Activated effector memory CD4-positive, alpha-beta T cell treated with Interleukin-2 at 50 U/mL for 16 hours (primary cell): ENCODE measurements around the gene ZNF683.
A peak's percentile ranks its signal among the peaks of the same experiment; 100 is the strongest.

Source experiments
- DNase-seq: peaks from one replicate; pipeline ENCODE4 v3.0.0-alpha.2; 2020

ZNF683 gene

DNA sequence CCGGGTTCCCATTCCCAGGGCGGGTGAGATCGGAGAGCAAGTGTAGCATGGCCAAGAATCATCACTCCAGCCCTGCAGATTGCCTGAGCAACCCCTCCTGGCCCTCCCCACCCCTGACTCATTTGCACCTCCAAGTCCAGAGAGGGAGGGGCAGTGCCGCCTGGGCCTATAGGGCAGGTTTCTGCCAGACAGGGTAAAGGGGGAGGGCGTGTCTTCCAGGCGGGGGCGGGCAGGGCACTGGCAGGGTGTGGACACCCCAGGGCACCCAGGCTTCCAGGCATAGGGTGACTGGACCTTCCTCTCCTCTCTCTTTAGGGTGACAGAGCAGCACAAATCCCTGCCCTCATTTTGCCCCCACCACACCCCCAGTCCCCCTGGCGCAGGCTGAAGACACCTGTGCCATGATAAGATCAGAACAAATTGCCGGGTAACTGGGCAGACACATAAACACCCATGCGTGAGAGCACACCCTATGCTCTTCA lies 15.4 kb downstream of the ZNF683 start:
- DNase-seq: no peak

DNA sequence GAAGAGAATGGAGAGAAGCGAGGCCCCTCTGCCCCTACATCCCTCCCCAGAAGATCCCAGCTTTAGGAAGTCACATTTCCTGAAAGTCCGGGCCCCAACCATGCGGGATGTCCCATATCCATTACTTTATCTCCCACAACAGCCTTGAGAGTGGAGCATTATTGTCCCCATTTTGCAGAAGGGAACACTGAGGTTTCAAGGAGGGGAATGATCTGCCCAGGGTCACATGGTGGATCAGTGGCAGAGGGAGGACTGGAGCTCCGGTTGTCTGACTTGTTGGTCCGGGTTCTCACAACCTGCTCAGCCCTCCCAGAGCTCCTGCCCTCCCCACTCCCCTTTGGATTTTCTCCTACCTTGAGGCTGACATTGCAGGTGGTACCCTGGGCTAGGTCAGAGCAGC lies 16.4 kb downstream of the ZNF683 start:
- no peak for DNase-seq

DNA sequence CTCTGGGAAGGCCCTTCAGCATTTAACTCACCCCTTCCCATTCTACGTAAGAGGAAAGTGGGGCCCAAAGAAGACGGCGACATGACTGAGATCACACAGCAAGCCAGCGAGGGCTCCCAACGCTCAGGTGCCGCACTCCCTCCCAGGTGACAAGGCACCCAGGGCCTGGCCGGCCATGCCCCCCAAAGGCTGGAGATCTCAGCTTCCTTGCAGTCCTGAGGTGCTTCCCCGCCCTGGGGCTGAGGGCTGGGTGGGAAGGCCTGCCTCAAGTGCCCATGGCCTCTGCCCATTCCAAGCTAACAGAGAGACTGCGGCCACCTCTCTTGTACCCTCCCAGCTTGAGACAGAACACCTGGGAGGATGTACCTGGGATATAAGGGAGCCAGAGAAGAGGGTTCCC lies 17.6 kb downstream of the ZNF683 start:
- DNase-seq: no peak

DNA sequence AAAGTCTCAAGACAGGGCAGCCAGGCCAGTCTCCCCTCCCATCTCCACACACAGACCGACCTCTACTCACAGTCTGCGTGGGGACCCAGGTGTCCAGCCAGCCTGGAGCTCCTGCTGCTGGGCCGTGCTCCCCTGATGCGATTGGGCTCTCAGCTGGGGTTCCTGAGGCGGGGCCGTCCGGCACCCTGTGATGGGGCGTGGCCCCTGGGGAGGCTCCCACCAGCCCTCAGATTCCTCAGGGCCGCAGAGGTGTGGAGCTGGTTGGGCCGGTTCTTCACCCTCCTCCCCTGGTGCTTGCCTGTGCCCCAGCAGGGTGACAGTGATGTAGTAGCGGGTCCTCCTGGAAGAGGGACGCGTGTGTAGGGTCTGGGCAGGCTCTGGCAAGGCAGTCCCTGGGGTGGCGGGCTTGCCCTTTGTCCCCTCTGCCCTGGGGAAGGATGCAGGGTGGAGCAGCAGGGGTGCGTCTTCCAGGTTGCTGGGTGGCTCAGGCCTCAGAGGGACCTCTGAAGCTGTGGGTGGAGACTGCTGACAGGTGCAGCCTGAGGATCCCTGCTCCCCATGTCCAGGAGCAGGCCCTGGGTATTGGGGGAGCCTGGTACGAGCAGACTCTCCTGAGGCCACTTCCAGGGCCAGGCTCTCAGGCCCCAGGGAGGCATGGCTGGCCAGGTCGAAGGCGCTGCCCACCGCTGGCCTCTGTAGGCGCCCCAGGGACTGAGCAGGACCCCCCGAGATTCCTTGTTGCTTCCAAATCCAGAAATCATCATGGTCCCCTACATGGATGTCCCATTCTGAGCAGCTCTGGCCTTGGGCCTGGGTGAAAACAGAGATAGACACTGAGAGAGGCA lies 18.4 kb downstream of the ZNF683 start, which contains the start of gene CRYBG2:
TSS of gene CRYBG2 (minus strand) at position 155 of the 845 bp plus-strand sequence. CDS start 7,473 bp downstream, outside the sequence.
- no peak for DNase-seq

DNA sequence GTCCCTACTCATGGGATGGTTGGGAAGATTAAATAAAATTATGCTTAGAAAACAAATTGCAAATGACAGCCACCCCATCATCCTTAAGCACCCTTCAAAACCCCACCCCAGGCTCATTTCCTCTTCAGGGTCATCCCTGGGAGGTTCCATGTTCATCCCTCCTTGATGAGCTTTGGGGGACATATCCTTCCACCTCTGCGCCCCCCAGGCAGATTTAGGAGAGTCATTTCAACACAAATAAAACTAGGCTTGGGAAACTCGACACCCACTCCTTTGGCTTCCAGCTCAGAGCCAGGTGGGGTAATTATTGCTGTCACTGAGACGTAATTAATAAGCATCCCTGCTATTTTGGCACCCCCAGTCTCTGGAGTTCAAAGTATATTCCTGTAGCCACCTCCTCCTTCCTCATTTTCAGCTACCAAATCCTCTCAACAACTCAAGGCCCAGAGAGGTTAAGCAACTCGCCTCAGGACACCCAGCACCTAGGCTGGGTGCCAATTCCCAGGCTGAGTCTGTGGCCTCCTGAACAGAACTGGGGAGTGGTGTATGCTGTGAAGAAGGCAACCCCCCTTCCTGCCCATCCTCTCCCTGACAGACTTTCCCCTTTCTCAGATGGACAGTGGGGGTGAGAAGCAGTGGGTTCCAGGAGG lies 19.2 kb downstream of the ZNF683 start:
- no peak for DNase-seq

DNA sequence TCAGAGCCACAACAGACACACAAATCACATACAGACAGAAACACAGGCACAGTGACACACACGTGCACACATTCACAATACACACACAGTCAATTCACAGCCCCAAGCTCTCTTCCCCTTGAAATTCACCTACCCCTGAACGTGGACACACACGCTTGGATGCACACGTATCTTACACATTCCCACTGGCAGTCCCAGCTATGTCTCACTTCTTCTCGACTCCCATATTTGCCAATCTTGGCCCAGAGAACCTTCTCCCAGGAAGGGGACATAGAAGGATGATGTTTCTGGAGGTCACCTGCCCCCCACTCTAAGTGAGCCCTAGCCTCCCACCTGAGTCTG lies 20.2 kb downstream of the ZNF683 start:
- DNase-seq: no peak

DNA sequence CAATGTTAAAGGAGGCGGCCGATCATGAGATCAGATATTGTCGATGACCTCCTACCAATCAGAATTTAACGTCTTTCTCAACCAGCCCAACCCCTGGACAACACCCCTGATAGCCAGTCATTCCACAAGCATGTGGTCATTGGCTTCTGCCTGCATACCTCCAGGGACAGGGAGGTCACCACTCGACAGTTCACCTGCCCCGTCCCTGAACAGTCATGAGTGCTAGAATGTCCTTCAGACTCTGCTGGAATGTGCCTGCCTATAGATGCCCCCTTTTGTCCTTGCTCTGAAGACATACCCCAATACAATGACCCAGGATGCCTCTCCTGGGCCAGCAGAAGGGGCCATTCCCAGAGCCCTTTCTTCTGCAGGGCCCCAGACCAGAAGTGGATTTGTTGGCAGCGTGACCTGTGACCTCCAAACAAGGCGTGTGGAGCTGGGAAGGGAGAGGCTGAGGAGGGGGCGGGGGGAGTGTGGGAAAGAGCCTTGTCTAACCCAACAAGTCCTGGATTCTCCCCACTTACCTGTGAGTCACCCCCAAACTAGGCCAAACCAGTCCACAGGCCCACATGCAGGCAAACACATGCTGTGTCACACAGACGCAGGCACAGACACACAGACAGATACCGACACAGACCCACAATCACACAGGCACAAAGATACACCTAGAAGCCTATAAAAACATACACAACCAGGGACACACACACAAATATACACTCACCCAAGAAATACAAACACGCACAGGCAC lies 20.8 kb downstream of the ZNF683 start:
- DNase-seq: no peak

DNA sequence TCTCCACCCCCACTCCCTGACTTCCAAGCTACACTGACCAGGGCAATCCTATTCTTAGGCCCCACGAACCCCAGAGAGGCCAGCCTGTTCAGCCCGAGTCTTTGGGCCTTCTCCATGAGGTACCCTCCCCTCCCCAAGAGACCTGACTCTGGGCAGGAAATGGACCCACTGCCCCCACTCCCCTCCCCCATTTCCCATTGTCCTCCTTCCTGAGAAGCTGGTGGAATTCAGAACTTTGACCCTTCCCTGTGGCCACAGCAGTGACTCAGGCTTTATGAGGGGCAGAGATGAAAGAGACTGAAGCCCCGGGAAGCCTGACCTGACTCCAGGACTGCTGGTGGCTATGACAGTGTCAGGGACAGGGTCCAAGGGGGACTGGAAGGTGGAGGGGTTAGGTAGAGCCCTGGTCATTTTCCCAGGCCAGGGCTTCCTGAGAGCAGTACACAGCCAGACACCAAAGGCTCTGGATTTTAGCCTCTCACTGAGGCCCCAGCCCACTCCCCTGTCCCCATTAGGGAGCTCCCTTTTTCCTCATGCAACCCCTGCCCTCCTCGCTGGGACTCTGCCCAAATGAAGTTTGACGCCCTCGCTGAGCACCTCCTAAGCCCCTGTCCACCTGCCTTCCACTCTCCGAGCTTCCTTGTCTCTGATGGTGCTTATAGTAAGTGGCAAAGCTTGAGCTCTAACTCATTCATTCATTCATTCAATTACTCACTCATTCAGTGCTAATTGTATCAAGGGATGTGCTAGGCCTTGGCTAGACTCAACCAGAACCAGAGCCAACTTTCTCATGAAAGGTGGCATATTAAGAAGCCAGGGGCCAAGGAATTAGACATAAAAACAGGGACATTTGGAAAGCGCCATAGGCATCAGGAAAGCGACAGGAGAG lies 21.6 kb downstream of the ZNF683 start:
- no peak for DNase-seq

DNA sequence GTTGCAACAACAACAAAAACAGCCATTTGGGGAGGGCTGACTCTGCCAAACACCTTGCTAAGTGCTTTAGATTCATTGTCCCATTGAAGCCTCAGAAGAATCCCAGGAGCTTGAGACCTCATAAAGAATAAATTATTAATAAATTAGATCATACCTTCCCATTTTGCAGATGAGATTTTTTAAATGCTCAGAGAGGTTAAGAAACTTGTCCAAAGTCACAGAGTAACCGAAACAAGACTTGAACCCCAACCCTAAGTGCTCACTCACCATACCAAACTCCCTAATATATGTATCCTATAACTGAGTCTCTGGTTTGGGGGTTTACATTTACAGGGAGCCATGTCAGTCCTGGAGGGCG lies 22.2 kb downstream of the ZNF683 start:
- no peak for DNase-seq

DNA sequence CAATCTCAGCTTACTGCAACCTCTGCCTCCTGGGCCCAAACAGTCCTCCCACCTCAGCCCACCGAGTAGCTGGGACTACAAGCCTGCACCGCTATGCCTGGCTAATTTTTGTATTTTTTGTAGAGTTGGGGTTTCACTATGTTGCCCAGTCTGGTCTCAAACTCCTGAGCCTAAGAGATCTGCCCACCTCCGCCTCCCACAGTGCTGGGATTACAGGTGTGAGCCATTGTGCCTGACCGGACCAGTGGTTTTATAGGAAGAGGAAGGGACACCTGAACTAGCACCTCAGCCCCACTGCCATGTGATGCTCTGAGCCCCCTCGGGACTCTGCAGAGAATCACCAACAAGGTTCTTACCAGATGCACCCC lies 22.7 kb downstream of the ZNF683 start:
- no peak for DNase-seq

DNA sequence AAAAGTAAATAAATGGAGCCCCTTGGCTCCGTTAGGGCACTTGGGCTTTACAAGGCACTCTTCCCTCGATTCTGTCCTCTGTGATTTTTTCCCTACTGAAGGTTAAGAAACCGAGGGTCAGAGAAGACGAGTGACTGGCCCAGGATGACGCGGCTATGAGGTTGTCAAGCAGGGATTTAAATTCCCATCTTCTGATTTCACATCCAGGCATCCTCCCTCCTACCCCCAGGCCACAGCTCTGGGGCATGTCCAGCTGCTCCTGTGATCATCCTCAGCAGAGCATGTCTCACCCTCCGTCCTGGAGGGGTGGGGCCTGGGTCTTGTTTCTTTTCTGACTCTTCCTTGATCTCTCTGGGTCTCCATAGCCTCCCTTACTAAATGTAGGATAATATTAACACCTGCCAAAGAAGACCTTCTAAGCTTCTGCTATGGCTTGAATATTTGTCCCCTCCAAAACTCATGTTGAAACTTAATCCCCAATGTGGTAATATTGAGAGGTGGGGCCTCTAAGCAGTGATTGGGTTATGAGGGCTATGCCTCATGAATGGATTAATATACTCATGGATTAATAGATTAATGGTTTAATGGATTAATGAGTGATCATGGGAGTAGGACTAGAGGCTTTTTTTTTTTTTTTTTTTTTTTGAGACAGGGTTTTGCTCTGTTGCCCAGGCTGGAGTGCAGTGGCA lies 23.2 kb downstream of the ZNF683 start:
- no peak for DNase-seq

DNA sequence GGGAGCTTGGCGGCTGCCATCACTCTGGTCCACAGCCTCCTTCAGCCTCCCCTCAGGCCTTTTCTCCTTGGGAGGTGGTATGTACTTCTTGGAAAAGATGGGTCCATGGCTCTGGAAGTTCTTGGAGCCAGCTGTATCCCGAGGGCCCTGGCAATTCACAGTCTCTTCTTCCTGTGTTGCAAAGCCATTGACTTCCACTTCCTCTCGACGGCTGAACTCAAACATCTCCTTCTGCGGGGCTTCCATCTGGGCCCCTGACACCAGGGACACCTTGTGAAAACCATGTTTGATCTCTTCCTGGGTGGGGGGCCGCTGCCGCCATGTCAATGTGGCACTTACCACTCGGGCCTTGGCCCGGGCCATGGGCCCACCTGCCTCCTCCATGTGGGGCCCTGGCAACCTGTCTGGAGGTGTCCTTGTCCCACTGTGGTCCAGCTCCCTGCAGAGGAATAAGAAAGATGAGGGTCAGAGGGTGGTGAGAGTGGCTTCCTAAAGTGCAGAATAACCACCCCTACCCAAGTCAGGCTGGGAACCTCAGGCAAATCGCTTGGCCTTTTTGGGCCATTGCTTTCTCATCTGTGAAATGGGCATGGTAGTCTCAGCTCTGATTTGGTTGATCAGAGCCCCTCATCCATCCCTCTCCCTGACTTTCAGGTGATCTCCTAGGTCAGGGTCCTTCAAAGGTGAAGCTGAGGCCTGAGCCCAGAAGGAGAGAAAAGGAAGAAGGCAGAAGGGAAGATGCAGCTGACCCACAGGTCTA lies 26.1 kb downstream of the ZNF683 start:
- DNase-seq: no peak

DNA sequence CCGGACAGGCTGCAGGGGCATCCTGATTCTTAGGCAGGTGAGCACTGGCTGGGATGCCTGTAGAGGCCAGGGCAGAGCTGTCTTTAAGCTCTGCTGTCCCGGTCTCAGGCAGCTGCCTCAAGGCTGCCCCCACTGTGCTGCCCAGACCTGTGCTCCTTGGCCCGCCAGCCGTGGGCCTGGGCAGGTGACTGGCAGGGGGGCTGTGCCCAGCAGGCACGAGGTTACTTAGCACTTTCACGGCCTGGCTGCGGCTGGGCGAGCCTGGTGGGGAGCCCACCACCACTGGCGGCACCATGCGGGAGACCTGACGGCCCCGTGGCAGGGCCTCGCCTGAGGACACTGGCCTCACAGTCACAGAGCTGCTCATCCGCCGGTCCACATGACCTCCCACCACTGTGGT lies 26.8 kb downstream of the ZNF683 start:
- DNase-seq: no peak

DNA sequence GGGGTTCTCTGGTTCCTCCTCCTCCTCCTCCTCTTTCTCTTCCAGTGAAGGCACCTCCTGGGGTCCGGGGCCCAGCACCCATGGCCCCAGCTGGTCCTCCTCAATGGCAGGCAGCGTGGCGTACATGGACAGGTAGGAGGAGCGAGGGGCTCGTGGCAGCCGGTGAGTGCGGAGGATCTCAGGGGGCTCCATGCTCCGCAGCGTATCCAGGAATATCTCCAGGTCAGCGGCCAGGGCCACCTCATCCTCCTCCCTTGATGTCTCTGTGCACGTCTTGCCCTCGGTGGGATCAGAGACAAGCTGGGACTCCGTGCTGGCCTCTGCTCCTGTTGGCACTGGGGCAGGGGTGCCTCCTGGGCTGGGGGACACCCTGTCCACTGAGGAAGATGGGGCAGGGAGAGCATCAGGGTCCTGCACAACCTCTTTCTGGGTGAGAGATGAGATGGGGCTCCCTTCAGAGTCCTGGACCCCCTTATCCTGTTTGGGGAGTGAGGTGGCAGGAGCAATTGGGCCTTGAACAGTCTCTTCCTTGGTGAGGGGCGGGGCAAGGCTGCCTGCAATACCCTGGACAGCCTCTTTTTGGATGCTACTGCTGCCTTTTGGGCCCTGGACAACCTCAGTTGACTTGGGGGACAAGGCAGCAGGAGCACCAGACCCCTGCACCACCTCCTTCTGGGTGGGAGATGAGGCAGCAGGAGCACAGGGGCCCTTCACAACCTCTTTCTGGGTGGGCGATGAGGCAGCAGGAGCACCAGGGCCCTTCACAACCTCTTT lies 28.2 kb downstream of the ZNF683 start:
- no peak for DNase-seq

DNA sequence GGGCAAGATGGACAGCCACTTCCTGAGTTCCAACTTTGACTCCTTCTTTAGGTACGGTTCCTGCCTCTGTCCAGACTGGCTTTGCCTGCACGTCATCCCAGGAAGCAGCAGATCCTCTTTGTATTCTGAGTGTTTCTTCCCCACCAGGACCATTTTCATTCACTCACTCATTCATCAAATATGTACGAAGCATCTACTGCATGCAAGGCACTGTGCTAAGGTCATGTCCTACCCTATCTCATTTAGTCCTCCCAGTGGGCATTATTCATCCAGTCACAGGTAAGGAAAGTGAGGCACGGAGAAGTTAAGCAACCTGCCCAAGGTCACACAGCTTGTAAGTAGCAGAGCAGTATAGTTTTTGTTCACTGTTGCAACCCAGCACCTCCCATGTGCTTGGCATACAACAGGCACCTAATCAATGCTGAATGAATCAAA lies 32.5 kb downstream of the ZNF683 start:
- DNase-seq: no peak

DNA sequence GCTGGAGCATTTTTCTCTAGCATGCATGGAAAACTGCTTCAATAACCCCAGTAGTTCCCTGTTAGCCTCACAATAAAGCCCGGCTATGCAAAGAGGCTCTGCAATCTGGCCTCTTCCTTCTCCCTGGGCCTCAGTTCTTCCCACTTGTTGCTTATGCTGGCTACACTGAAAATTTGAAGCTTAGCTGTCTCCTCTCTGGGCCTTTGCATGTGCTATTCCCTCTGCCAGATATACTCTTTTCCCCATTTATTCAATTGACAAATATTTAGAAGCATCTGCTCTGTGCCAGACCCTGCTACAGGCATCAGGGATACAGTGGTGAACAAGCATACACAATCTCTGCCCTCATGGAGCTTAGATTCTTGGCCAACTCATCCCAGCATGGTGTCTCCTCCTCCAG lies 33.9 kb downstream of the ZNF683 start:
- no peak for DNase-seq

DNA sequence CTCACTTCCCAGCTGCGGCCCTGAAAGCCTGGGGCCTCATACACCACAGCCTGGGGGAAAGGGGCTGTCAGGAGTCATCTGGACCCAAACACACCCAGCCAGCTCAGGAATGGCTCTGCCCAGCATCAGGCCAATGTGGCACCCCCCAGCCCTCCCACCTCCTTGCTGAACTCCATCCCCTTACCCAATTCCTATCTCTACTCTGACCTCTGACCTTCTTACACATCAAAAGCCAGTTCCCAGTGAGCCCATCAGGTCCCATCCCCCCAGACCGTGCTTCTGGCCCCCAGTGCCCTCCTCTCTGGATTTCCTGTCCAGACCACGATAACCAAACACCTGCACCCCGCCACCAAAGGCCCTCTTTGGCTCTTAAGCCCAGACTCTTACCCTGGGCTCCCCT lies 34.9 kb downstream of the ZNF683 start:
- no peak for DNase-seq

DNA sequence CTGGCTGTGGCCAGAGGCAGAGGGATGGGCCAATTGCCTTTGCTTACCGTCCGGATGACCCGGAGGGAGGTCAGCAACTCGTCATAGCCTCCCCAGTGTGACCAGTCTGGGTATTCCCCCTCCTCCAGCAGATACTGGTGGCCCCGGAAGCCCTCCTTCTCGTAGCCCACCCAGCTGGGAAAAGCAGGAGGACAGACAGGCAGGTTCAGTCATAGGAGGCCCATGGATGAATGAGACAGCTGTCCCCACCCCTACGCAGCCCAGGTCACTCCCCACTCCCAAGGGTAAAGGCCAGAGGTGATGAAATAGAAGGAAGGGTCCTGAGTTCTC lies 35.4 kb downstream of the ZNF683 start:
- DNase-seq: no peak

DNA sequence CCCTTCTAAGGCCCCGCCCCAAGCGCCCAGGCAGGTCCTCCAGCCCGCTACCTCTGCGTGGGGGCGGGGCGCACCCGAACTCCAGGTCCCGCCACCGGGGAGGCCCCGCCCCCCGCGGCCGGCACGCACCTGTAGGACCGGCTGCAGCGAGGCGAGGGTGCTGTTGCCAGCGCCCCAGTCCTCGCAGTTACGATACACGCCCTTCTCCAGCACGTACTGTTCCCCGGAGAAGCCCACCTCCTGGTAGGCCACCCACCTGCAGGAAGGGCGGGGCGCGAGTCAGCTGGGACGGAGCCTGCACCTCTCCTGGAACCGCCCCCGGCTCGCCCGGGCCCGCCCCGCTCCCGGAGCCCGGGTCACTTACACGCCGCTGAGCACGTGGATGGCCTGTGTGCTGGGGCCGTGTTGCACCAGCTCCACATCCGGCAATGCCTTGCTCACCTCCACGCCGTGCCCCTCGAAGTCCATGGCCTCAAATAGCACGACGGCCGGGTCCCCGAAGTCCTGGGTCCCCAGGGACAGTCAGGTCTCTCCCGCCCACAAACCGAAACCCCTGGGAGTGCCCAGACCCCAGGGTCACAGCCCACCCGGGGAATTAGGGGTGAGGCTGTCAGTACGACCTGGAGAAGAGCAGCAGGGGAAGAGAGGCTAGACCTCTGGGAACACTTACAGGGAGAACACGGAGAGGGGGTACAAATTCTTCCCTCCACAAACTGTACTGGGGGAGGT lies 35.9 kb downstream of the ZNF683 start:
- peak; percentile 85 for DNase-seq
